ENCODE data around the gene FAM200A.

DNA sequence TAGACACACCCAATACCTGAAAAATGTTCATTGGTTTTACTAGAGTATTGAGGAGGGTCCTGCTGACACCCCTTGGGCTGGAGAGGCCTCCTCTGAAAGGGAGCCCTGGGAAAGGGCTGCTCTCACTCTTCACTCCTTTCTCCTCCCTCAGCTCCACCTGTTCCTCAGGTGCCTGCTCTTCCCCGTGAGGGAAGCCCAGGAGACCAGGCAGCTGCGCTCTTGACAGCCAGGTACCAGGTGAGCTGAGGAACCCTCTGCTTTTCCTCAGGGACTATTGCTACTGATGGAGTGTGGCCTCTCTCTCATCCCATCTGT lies 9.8 kb upstream of the FAM200A start:
- TF ChIP-seq TAF1 (IDR thresholded peaks at IDR 0.05; ENCODE audit: low read depth, low read length) (no peak), POLR2A (IDR thresholded peaks at IDR 0.05; ENCODE audit: control extremely low read depth in 1 of 2, low read depth in 2 of 2, low read length in 2 of 2) (no peak), TAF7 (optimal IDR thresholded peaks at IDR 0.05; ENCODE audit: borderline replicate concordance, low read depth, low read length) (no peak), SP2 (IDR thresholded peaks at IDR 0.05; ENCODE audit: low read length) (no peak), RFX5 (IDR thresholded peaks at IDR 0.05; ENCODE audit: borderline replicate concordance, low read depth, low read length) (no peak), GABPA (IDR thresholded peaks at IDR 0.05; ENCODE audit: borderline replicate concordance, insufficient read depth, low read length) (no peak), EP300 (IDR thresholded peaks at IDR 0.05; ENCODE audit: borderline replicate concordance in 1 of 2, low read depth in 2 of 2, low read length in 2 of 2) (no peak), RBBP5 (IDR thresholded peaks at IDR 0.05; ENCODE audit: borderline replicate concordance, low read depth, low read length) (no peak), CHD2 (IDR thresholded peaks at IDR 0.05; ENCODE audit: low read length) (no peak), RAD21 (IDR thresholded peaks at IDR 0.05 in 1 of 2, conservative IDR thresholded peaks at IDR 0.05 in 1 of 2; ENCODE audit: low read depth in 2 of 2, low read length in 2 of 2) (no peak), YY1 (IDR thresholded peaks at IDR 0.05; ENCODE audit: low read depth, low read length) (no peak)
- TF ChIP-seq, protein P1, sequence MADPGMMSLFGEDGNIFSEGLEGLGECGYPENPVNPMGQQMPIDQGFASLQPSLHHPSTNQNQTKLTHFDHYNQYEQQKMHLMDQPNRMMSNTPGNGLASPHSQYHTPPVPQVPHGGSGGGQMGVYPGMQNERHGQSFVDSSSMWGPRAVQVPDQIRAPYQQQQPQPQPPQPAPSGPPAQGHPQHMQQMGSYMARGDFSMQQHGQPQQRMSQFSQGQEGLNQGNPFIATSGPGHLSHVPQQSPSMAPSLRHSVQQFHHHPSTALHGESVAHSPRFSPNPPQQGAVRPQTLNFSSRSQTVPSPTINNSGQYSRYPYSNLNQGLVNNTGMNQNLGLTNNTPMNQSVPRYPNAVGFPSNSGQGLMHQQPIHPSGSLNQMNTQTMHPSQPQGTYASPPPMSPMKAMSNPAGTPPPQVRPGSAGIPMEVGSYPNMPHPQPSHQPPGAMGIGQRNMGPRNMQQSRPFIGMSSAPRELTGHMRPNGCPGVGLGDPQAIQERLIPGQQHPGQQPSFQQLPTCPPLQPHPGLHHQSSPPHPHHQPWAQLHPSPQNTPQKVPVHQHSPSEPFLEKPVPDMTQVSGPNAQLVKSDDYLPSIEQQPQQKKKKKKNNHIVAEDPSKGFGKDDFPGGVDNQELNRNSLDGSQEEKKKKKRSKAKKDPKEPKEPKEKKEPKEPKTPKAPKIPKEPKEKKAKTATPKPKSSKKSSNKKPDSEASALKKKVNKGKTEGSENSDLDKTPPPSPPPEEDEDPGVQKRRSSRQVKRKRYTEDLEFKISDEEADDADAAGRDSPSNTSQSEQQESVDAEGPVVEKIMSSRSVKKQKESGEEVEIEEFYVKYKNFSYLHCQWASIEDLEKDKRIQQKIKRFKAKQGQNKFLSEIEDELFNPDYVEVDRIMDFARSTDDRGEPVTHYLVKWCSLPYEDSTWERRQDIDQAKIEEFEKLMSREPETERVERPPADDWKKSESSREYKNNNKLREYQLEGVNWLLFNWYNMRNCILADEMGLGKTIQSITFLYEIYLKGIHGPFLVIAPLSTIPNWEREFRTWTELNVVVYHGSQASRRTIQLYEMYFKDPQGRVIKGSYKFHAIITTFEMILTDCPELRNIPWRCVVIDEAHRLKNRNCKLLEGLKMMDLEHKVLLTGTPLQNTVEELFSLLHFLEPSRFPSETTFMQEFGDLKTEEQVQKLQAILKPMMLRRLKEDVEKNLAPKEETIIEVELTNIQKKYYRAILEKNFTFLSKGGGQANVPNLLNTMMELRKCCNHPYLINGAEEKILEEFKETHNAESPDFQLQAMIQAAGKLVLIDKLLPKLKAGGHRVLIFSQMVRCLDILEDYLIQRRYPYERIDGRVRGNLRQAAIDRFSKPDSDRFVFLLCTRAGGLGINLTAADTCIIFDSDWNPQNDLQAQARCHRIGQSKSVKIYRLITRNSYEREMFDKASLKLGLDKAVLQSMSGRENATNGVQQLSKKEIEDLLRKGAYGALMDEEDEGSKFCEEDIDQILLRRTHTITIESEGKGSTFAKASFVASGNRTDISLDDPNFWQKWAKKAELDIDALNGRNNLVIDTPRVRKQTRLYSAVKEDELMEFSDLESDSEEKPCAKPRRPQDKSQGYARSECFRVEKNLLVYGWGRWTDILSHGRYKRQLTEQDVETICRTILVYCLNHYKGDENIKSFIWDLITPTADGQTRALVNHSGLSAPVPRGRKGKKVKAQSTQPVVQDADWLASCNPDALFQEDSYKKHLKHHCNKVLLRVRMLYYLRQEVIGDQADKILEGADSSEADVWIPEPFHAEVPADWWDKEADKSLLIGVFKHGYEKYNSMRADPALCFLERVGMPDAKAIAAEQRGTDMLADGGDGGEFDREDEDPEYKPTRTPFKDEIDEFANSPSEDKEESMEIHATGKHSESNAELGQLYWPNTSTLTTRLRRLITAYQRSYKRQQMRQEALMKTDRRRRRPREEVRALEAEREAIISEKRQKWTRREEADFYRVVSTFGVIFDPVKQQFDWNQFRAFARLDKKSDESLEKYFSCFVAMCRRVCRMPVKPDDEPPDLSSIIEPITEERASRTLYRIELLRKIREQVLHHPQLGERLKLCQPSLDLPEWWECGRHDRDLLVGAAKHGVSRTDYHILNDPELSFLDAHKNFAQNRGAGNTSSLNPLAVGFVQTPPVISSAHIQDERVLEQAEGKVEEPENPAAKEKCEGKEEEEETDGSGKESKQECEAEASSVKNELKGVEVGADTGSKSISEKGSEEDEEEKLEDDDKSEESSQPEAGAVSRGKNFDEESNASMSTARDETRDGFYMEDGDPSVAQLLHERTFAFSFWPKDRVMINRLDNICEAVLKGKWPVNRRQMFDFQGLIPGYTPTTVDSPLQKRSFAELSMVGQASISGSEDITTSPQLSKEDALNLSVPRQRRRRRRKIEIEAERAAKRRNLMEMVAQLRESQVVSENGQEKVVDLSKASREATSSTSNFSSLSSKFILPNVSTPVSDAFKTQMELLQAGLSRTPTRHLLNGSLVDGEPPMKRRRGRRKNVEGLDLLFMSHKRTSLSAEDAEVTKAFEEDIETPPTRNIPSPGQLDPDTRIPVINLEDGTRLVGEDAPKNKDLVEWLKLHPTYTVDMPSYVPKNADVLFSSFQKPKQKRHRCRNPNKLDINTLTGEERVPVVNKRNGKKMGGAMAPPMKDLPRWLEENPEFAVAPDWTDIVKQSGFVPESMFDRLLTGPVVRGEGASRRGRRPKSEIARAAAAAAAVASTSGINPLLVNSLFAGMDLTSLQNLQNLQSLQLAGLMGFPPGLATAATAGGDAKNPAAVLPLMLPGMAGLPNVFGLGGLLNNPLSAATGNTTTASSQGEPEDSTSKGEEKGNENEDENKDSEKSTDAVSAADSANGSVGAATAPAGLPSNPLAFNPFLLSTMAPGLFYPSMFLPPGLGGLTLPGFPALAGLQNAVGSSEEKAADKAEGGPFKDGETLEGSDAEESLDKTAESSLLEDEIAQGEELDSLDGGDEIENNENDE (IDR thresholded peaks at IDR 0.05; ENCODE audit: insufficient replicate concordance, low read length): no peak
- TF ChIP-seq, protein P2, sequence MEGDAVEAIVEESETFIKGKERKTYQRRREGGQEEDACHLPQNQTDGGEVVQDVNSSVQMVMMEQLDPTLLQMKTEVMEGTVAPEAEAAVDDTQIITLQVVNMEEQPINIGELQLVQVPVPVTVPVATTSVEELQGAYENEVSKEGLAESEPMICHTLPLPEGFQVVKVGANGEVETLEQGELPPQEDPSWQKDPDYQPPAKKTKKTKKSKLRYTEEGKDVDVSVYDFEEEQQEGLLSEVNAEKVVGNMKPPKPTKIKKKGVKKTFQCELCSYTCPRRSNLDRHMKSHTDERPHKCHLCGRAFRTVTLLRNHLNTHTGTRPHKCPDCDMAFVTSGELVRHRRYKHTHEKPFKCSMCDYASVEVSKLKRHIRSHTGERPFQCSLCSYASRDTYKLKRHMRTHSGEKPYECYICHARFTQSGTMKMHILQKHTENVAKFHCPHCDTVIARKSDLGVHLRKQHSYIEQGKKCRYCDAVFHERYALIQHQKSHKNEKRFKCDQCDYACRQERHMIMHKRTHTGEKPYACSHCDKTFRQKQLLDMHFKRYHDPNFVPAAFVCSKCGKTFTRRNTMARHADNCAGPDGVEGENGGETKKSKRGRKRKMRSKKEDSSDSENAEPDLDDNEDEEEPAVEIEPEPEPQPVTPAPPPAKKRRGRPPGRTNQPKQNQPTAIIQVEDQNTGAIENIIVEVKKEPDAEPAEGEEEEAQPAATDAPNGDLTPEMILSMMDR (IDR thresholded peaks at IDR 0.05; ENCODE audit: control extremely low read depth in 1 of 3, insufficient read depth in 1 of 3, low read depth in 1 of 3, low read length in 3 of 3): no peak

Measured in H1 (cell line).